ENCODE results near the gene ROBO1. TPM values are rescaled to one million over a fixed set of nuclear protein-coding genes. Genes with fewer than 3 reads are reported as not detected.

ROBO1 gene
- total and polyA plus RNA-seq, 2 of the 8 experiments (the other 6 are each of a cell fraction or from before 2014, with no cell fraction given): 51.4 to 91.0 TPM

DNA sequence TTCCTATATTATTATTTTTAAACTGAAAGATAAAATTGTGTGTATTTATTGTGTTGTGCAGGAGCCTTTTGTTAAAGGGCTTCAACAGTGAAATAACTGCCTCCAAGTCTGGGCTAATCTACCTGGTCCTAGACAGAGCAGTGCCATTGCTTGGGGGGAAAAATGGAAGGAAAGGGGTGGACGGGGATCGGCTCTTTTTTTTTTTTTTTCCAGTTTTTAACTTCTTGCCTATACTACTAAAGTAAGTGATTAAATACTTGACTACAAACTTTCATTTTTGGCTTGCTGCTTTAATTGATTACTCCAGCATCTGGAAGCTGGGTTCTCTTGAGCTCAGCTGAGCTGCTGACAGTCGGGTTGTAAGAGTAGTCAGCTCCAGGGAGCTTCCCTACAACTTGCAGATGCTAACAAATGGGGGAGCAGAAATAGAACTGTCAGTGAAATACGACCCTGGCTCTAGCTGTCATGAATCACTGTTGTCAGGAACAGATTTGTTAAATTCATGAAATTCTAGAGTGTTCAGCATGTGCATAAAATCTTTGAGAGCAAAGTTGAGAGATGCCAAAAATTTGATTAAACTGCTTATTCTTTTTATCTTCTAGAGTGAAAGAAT lies 276.7 kb downstream of the ROBO1 start (continued):
- TF ChIP-seq KDM1A (IDR thresholded peaks at IDR 0.05; ENCODE audit: borderline replicate concordance, low read length) (no peak), EZH2 (IDR thresholded peaks at IDR 0.05; ENCODE audit: low read depth, low read length, severe bottlenecking) (no peak), YY1 (IDR thresholded peaks at IDR 0.05; ENCODE audit: low read depth, low read length) (no peak)
